GM23338 (cell line): ENCODE results near the gene ERLEC1. TPM values are rescaled to one million over a fixed set of nuclear protein-coding genes. Genes with fewer than 3 reads are reported as not detected.
A peak's percentile ranks its signal among the peaks of the same experiment; 100 is the strongest.
"Not testable (repeated sequence)": the region's sequence is repeated elsewhere in the genome, so short reads cannot be mapped to it uniquely, and the experiment has no call there.

ENCODE experiments used
- ATAC-seq: fragments of 200-7000 bp; cut with Tn5 transposase; 3 replicates; pipeline ENCODE4 v1.9.1; 2020
- DNase-seq: peaks from one replicate; pipeline ENCODE4 v3.0.0-alpha.2; 2015; ENCODE audit warnings: low spot score
- H2AFZ ChIP-seq: fragments of 200-600 bp; sonication (generic); 2 replicates; pipeline ENCODE4 v1.8.0; 2016; ENCODE audit warnings: antibody characterized with exemption, mild to moderate bottlenecking, moderate library complexity
- H3F3A ChIP-seq: fragments of 200-600 bp; sonication (generic); replicated peaks from 2 replicates; pipeline ENCODE4 v1.8.0; 2017; ENCODE audit warnings: antibody characterized with exemption, mixed run types, low read depth
- H3K27ac ChIP-seq: fragments of 200-600 bp; sonication (generic); 2 replicates; pipeline ENCODE4 v1.6.1; 2016; ENCODE audit warnings: low read depth
- H3K27me3 ChIP-seq: fragments of 200-600 bp; sonication (generic); 2 replicates; pipeline ENCODE4 v1.8.0; 2016; ENCODE audit warnings: mild to moderate bottlenecking, mixed run types, moderate library complexity; ENCODE audit not compliant: insufficient read depth
- H3K36me3 ChIP-seq: fragments of 200-600 bp; sonication (generic); 2 replicates; pipeline ENCODE4 v1.8.0; 2016; ENCODE audit warnings: mild to moderate bottlenecking; ENCODE audit not compliant: insufficient read depth
- H3K4me1 ChIP-seq: fragments of 200-600 bp; sonication (generic); 2 replicates; pipeline ENCODE4 v1.8.0; 2016; ENCODE audit warnings: mild to moderate bottlenecking, moderate library complexity; ENCODE audit not compliant: insufficient read depth
- H3K4me2 ChIP-seq: fragments of 200-600 bp; sonication (generic); 2 replicates; pipeline ENCODE4 v1.7.1; 2017; ENCODE audit warnings: mixed run types
- H3K4me3 ChIP-seq: fragments of 200-600 bp; sonication (generic); 2 replicates; pipeline ENCODE4 v1.6.1; 2016; ENCODE audit warnings: mixed run types
- H3K79me2 ChIP-seq: fragments of 200-600 bp; sonication (generic); replicated peaks from 2 replicates; pipeline ENCODE4 v1.8.0; 2017; ENCODE audit warnings: mild to moderate bottlenecking; ENCODE audit not compliant: insufficient read depth
- H3K9me2 ChIP-seq: fragments of 200-600 bp; sonication (generic); 2 replicates; pipeline ENCODE4 v1.8.0; 2017; ENCODE audit not compliant: insufficient read depth
- H4K20me1 ChIP-seq: fragments of 200-600 bp; sonication (generic); replicated peaks from 2 replicates; pipeline ENCODE4 v1.8.0; 2017; ENCODE audit warnings: mild to moderate bottlenecking; ENCODE audit not compliant: insufficient read depth
- H3K27ac Mint-ChIP-seq: 2 replicates; pipeline ENCODE4 v1.8.0; 2020; ENCODE audit warnings: inconsistent platforms, mild to moderate bottlenecking, moderate library complexity, mixed read lengths
- H3K27me3 Mint-ChIP-seq: 3 replicates; pipeline ENCODE4 v1.8.0; 2022; ENCODE audit warnings: low read depth, mild to moderate bottlenecking, moderate library complexity, mixed read lengths, inconsistent platforms; ENCODE audit not compliant: insufficient read depth, poor library complexity
- H3K36me3 Mint-ChIP-seq: 3 replicates; pipeline ENCODE4 v1.8.0; 2021; ENCODE audit warnings: low read depth, mild to moderate bottlenecking, inconsistent platforms, moderate library complexity, mixed read lengths
- H3K4me1 Mint-ChIP-seq: 3 replicates; pipeline ENCODE4 v1.8.0; 2020; ENCODE audit warnings: mild to moderate bottlenecking, inconsistent platforms, mixed read lengths
- H3K4me3 Mint-ChIP-seq: 3 replicates; pipeline ENCODE4 v1.8.0; 2021; ENCODE audit warnings: moderate library complexity, mild to moderate bottlenecking, inconsistent platforms, mixed read lengths
- H3K9me3 Mint-ChIP-seq: 3 replicates; pipeline ENCODE4 v1.8.0; 2020; ENCODE audit warnings: moderate library complexity, mild to moderate bottlenecking, inconsistent platforms, mixed read lengths
- EZH2 ChIP-seq: fragments of 200-600 bp; sonication (generic); IDR thresholded peaks from one replicate; pipeline ENCODE4 v1.8.0; 2017; ENCODE audit warnings: antibody characterized with exemption, mild to moderate bottlenecking, low read depth; ENCODE audit not compliant: unreplicated experiment
- POLR2AphosphoS5 ChIP-seq: IDR thresholded peaks from 2 replicates; pipeline ENCODE4 v1.6.1; 2016; ENCODE audit warnings: antibody characterized with exemption, low read depth
- polyA plus RNA-seq: library from polyadenylated mRNA; unstranded; fragments of >200 nt; fragmentation: Nextera tagmentation; extraction: Ambion mirVana; gene quantifications from 2 replicates; pipeline ENCODE4 v1.2.1, GENCODE V29; 2016
- total RNA-seq: library from RNA; depleted of rRNA; stranded (reverse); fragments of >200 nt; shearing (Covaris generic); gene quantifications from 2 replicates; pipeline ENCODE4 v1.2.3, GENCODE V29; 2014
- TF ChIP-seq, protein P1 (sequence below), 2 experiments: fragments of 200-600 bp in 1 of 2; sonication (generic) in 1 of 2; conservative IDR thresholded peaks; 2 replicates each; pipeline versions ENCODE4 v1.5.1 to v1.6.1; 2016 to 2017; ENCODE audit warnings: antibody characterized with exemption in 2 of 2, low read depth in 2 of 2, mild to moderate bottlenecking in 2 of 2, moderate library complexity in 1 of 2
- TF ChIP-seq, protein P2 (sequence below): IDR thresholded peaks from 2 replicates; pipeline ENCODE4 v1.6.1; 2016; ENCODE audit warnings: antibody characterized with exemption
- TF ChIP-seq, protein P3 (sequence below): IDR thresholded peaks from one replicate; pipeline ENCODE4 v1.6.1; 2018; ENCODE audit warnings: antibody characterized with exemption; ENCODE audit not compliant: unreplicated experiment

ERLEC1 gene
- total and polyA plus RNA-seq, 2 experiments from 2014 or later = 35.0 to 41.2 TPM

DNA sequence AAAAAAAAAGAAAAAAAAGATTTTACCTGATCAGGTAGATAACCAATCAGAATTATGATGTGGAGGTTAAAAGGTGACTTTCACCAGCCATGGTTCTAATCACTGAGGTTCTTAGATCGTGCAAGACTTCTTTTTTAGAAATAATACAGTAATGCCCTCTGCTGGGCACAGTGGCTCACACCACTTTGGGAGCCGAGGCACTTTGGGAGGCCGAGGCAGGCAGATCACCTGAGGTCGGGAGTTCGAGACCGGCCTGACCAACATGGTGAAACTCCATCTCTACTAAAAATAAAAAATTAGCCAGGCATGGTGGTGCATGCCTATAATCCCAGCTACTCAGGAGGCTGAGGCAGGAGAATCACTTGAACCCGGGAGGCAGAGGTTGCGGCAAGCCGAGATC lies 36.8 kb downstream of the ERLEC1 start:
- TF ChIP-seq, protein P1, sequence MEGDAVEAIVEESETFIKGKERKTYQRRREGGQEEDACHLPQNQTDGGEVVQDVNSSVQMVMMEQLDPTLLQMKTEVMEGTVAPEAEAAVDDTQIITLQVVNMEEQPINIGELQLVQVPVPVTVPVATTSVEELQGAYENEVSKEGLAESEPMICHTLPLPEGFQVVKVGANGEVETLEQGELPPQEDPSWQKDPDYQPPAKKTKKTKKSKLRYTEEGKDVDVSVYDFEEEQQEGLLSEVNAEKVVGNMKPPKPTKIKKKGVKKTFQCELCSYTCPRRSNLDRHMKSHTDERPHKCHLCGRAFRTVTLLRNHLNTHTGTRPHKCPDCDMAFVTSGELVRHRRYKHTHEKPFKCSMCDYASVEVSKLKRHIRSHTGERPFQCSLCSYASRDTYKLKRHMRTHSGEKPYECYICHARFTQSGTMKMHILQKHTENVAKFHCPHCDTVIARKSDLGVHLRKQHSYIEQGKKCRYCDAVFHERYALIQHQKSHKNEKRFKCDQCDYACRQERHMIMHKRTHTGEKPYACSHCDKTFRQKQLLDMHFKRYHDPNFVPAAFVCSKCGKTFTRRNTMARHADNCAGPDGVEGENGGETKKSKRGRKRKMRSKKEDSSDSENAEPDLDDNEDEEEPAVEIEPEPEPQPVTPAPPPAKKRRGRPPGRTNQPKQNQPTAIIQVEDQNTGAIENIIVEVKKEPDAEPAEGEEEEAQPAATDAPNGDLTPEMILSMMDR (conservative IDR thresholded peaks at IDR 0.05; ENCODE audit: low read depth in 2 of 2) = peak; percentile 63 to 65
- not testable (repeated sequence) for H4K20me1 ChIP-seq, H3K27ac Mint-ChIP-seq, H3K36me3 ChIP-seq, H3K4me2 ChIP-seq, H3K27ac ChIP-seq, H3K9me3 Mint-ChIP-seq, ATAC-seq, H3K27me3 Mint-ChIP-seq, H3K36me3 Mint-ChIP-seq, H2AFZ ChIP-seq, H3K79me2 ChIP-seq, H3K9me2 ChIP-seq, H3F3A ChIP-seq, H3K27me3 ChIP-seq, H3K4me3 Mint-ChIP-seq, H3K4me3 ChIP-seq
- H3K4me1 ChIP-seq = peaks cover 20% of the 10 kb centered on the region
- peaks cover 28% of the 10 kb centered on the region for H3K4me1 Mint-ChIP-seq
- DNase-seq = peak; percentile 52

DNA sequence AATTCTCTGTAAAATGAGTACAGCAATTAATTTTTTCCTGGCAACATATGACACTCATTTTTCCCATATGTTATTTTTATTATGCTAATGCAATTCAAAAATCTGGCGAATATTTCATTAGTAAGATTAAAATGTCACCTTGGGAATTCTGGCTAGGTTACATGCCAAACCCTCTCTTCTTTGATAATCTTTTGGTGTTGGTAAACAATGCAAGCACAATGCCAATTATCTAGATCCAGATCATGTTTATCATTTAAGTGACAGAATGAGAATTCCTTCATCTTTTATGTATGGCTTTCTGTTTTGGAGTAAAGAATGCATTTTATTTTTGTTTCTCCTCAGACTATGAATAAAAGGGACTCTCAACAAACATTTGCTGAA lies 39.2 kb downstream of the ERLEC1 start:
- Histone ChIP-seq H3K4me3 (no peak overlapping the region), H3K27me3 (no peaks in the 10 kb centered on the region), H3F3A (no peaks in the 10 kb centered on the region), H4K20me1 (no peaks in the 10 kb centered on the region), H3K79me2 (no peaks in the 10 kb centered on the region), H3K36me3 (no peaks in the 10 kb centered on the region), H3K4me2 (no peak overlapping the region), H3K9me2 (no peaks in the 10 kb centered on the region), H2AFZ (no peak overlapping the region), H3K27ac (no peak overlapping the region), H3K4me1 (peaks cover 20% of the 10 kb centered on the region)
- peaks cover 29% of the 10 kb centered on the region for H3K4me1 Mint-ChIP-seq
- H3K27ac Mint-ChIP-seq = peak overlapping the region; percentile 21
- ATAC-seq = no peak
- no peaks in the 10 kb centered on the region for H3K9me3 Mint-ChIP-seq
- DNase-seq = no peak
- TF ChIP-seq, protein P2, sequence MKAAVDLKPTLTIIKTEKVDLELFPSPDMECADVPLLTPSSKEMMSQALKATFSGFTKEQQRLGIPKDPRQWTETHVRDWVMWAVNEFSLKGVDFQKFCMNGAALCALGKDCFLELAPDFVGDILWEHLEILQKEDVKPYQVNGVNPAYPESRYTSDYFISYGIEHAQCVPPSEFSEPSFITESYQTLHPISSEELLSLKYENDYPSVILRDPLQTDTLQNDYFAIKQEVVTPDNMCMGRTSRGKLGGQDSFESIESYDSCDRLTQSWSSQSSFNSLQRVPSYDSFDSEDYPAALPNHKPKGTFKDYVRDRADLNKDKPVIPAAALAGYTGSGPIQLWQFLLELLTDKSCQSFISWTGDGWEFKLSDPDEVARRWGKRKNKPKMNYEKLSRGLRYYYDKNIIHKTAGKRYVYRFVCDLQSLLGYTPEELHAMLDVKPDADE = no peak
- H3K4me3 Mint-ChIP-seq = no peak overlapping the region
- H3K27me3 Mint-ChIP-seq = peaks cover 5% of the 10 kb centered on the region
- H3K36me3 Mint-ChIP-seq = no peaks in the 10 kb centered on the region

DNA sequence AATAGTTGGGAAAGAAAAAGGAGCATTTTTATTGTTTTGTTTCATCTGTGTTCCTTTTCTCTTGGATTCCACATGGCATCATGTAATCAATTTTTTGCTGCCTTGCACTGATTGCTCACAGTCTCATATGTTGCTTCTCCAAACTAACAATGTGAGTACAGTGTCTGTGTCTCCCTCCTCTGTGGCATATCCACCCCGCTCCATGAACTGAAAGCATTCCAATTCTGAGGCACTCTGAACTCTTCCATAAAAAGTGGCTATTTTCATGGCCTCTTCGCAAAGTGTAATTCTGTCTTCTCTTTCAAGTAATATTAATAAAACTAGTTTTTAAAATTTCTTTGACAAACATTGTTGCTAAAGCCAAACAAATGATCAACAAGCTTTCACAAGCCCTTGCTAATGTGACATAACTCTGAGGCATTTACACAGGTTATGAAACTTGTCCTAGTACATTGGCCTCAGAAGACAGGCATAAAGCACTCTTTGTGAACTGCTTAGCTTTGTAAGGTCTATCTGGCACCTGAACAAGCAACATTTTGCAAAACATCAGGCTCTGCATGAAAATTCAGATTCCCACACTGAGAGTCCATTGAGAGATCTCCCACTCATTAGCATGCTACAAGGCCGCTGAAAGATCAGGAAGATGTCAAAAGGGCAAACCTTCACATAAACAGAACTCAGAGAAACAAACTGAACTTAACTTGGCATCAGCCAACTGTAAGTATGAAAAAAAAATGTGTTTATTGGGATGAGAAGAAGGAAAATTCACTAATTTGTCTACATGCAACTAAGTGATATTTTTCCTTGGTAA lies 39.9 kb downstream of the ERLEC1 start:
- H3K27me3 Mint-ChIP-seq = peaks cover 6% of the 10 kb centered on the region
- H3K9me3 Mint-ChIP-seq = no peaks in the 10 kb centered on the region
- TF ChIP-seq, protein P3, sequence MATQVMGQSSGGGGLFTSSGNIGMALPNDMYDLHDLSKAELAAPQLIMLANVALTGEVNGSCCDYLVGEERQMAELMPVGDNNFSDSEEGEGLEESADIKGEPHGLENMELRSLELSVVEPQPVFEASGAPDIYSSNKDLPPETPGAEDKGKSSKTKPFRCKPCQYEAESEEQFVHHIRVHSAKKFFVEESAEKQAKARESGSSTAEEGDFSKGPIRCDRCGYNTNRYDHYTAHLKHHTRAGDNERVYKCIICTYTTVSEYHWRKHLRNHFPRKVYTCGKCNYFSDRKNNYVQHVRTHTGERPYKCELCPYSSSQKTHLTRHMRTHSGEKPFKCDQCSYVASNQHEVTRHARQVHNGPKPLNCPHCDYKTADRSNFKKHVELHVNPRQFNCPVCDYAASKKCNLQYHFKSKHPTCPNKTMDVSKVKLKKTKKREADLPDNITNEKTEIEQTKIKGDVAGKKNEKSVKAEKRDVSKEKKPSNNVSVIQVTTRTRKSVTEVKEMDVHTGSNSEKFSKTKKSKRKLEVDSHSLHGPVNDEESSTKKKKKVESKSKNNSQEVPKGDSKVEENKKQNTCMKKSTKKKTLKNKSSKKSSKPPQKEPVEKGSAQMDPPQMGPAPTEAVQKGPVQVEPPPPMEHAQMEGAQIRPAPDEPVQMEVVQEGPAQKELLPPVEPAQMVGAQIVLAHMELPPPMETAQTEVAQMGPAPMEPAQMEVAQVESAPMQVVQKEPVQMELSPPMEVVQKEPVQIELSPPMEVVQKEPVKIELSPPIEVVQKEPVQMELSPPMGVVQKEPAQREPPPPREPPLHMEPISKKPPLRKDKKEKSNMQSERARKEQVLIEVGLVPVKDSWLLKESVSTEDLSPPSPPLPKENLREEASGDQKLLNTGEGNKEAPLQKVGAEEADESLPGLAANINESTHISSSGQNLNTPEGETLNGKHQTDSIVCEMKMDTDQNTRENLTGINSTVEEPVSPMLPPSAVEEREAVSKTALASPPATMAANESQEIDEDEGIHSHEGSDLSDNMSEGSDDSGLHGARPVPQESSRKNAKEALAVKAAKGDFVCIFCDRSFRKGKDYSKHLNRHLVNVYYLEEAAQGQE = no peak
- TF ChIP-seq POLR2AphosphoS5 (no peak), EZH2 (no peak)
- Histone ChIP-seq H3K4me1 (peaks cover 20% of the 10 kb centered on the region), H3K4me3 (0 out of 2 replicates have a peak overlapping the region, but pooled peaks have one; percentile 2), H3F3A (no peaks in the 10 kb centered on the region), H3K9me2 (no peaks in the 10 kb centered on the region), H3K4me2 (peak overlapping the region; percentile 62), H3K79me2 (no peaks in the 10 kb centered on the region), H3K27me3 (no peaks in the 10 kb centered on the region), H3K36me3 (no peaks in the 10 kb centered on the region), H2AFZ (no peak overlapping the region), H3K27ac (peak overlapping the region; percentile 5), H4K20me1 (no peaks in the 10 kb centered on the region)
- no peaks in the 10 kb centered on the region for H3K36me3 Mint-ChIP-seq
- H3K4me1 Mint-ChIP-seq = peaks cover 29% of the 10 kb centered on the region
- ATAC-seq (no peak; the same call in 2 of the 3 replicates), DNase-seq (no peak)
- H3K4me3 Mint-ChIP-seq = no peak overlapping the region; the same call in 2 of the 3 replicates
- peak overlapping the region; percentile 21 for H3K27ac Mint-ChIP-seq
